TTC549 (cell line): ENCODE data around the gene CRAMP1.
"Not testable (repeated sequence)": the region's sequence is repeated elsewhere in the genome, so short reads cannot be mapped to it uniquely, and the experiment has no call there.

Experiments
- FAIRE-seq: peaks from 2 replicates; lab custom pipeline; 2012; peaks lifted over from hg19 to GRCh38; lab: Jason Lieb, UNC

Gene CRAMP1, protein sequence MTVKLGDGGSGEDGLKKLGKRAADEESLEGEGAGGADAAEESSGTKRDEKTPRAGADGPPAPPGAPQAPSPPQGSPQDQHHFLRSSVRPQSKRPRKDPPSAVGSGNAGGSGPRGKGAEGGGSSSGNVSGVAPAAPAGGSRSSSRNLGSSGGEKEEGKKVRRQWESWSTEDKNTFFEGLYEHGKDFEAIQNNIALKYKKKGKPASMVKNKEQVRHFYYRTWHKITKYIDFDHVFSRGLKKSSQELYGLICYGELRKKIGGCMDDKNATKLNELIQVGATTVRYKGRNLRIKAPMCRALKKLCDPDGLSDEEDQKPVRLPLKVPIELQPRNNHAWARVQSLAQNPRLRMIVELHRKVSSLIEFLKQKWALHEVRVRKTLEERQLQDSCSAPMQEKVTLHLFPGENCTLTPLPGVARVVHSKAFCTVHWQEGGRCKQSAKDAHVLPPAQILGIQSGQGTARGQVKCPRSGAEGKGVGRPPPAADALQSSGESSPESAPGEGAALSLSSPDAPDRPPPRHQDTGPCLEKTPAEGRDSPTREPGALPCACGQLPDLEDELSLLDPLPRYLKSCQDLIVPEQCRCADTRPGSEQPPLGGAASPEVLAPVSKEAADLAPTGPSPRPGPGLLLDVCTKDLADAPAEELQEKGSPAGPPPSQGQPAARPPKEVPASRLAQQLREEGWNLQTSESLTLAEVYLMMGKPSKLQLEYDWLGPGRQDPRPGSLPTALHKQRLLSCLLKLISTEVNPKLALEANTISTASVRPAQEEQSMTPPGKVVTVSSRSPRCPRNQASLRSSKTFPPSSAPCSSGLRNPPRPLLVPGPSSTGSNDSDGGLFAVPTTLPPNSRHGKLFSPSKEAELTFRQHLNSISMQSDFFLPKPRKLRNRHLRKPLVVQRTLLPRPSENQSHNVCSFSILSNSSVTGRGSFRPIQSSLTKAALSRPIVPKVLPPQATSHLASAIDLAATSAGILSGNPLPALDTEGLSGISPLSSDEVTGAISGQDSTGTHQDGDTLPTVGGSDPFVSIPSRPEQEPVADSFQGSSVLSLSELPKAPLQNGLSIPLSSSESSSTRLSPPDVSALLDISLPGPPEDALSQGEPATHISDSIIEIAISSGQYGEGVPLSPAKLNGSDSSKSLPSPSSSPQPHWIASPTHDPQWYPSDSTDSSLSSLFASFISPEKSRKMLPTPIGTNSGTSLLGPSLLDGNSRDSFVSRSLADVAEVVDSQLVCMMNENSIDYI (N-terminal part only)

DNA sequence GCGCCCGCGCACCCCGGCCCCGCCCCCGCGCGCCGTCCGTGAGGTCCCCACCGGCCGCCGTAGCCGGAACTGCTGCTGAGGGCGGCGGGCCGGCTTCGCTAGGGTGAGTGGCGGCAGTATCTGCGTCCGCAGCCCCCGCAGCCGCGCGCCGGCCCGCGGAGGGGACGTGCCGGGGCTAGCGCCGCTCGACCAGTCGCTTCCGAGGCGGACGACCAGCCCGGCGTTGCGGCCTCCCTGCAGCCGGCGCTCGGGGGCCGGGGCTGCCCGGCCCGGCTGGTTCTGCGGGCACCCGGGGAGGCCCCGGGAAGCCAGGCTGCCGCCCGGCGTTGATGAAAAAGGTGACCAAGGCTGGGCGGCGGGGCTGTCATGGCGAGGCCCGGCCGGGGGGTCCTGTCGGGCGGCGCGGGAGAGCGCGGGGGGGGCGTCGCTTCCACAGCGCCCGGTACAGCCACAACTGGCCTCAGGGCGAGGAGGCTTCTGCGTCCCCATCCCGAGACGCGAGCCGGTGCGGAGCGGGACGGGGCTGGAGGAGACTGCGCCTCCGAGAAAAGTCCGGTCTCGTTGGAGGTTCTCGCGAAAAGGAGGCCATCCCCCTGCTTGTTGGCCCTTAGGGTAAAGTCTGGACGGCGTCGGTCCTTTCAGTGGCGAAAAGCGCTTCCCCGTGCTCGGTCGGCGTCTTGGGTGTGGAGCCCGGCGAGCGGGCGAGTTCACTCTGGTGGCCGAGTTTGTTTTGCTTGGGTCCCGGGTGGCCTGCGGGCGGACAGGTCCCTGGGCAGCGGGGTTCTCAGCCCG is at the start of gene CRAMP1:
CRAMP1 (plus strand) TSS at position 41 of the 792 bp plus-strand sequence. CDS start 2,280 bp downstream, outside the sequence.
- FAIRE-seq, result no peak

DNA sequence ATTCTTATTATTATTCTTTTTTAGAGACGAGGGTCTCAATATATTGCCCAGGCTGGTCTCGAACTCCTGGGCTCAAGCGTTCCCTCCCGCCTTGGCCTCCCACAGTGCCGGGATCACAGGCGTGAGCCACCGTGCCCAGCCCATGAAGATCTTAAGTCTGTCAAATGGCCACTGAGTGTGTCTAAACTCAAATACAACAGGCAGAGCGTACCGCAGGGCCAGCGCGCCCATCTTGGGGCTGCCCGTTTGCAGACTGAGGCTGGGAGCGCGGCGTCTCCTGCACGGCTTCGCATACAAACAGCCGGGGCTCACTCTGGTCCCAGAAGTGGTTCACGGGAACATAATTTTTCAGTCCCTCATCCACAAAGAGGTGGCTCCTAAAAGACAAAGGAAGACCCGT is 48.4 kb upstream of the CRAMP1 start:
- no peak for FAIRE-seq

DNA sequence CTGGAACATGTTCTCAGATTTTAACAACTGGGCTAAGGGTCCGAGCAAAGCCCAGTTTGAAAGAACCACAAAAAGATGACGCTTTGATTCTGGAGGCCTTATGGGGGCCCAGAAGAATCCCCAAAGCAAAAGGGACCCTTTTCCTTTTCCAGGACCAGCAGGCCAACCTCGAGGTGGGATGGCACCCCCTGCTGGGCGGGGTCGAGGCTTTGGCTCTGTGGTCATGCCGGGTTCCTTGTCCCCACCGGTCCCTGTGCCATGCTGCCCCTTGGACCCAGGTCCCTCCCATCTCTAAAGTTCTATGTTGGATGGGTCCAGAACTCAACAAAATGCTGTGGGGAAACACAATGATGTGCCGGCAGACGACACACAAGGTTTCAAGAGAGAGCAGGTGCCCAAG is 47.8 kb upstream of the CRAMP1 start:
- FAIRE-seq, result no peak

DNA sequence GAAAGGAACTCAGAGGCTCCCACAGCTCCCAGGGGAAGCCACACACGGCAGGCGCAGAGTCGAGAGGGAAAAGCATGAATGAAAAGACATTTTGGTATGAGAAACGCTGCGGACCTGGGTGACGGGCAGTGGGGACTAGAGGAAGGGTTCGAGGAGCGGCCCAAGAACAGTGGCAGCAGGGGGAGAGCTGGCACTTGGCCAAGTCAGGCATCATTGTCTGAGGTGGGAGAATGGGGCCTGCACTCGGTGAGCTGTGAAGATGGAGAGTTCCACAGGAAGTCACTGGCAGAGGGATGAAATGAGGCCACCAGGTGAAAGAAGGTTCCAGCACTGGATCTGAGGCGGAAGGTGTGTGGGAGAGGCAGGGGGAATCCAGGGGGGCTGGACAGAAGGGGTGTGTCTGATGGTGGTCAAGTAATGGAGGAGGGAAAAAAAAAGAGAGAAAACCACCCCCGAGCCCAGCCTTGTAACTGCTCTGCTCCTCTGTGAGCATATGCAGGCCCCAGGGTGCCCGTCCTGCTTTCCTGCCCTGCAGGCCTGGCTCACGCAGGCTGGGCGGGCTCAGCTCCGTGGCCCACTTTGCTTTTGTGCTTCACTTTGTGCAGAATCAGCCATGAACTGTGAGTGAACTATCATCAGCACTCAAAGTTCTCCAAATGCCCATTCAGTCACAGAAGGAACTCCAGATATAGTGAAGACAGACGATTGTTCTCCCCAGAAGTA is 46.9 kb upstream of the CRAMP1 start:
- no peak for FAIRE-seq

DNA sequence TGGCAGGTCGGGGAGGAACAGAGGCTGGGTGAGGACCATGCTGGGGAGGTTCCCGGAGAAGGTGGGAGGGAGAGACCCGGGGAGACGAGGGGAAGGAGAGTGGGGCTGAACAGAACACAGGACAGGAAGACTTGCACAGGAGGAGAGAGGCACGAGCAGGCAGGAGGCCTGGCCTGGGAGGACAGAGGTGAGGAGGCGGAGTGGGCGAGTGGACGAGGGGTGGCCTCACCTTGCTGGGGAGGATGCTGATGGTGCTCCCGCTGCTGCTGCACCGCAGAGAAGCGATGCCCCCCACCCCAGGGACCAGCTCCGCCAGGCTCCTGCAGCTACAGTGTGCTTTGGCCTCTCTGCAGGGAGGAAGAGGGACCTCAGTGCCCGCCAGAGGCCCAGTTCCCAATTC is 44.2 kb upstream of the CRAMP1 start:
- FAIRE-seq, result no peak

DNA sequence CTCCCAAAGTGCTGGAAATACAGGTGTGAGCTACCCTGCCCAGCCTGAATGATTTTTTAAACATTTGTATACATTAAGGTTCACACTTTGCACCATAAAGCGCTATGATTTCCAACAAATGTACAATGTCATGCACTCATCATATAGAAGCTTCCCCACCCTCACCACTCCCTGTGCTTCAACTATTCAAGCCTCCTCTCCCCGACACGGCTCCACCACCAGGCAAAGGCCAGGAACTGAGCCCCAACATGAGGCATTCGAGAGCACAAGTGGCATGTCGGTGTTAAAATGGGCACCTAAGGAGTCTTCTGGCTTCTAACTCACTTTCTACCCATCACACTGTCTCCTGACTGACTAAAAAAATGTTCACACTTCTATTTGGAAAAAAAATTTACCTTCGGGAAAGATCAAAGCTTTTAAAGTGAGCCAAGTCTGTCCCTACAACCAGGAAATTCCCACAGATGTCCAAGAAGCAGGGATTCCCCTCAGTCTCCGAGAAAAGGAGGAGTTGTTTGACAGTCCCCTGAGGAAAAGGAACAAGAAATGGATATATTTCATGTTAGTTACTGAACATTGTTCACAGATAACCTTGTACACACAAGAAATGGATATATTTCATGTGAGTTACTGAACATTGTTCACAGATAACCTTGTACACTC is 41.0 kb upstream of the CRAMP1 start:
- no peak for FAIRE-seq

DNA sequence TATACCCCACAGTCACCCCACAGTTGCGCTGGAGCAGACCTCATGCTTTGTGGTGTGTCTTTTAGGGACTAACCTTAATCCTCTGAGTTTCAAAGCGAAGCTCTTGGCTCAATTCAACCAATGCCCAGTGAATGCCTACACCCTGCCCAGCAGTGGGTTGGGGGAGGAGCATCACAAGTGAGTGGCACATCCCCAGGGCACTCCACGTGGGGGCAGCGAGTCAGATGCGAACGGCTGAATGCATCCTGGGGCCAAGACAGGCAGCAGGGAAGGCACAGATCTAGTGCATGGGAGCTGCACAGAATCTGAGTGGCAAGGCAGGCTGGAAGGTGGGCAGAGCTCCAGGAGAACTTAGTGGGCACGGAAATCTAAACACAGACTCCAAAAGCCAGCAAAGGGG is 39.5 kb upstream of the CRAMP1 start:
- no peak for FAIRE-seq

DNA sequence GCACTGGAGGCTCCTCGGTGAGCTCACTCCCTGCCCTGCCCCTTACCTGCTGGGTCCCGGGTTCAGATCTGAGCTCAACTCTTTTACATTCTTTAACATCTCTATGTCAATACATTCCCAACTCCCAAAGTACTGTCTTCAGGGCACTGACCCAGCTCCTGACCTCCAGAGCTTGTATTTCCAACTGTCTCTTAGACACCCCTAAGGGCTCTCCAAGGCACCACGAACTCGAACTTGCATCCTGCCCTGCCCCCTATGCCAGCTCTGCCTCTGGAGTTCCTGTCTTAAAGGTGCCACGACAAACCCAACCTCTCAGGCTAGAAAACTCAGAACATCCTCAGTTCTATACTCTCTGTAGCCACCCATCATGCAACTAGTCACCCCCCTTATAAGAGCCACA is 38.9 kb upstream of the CRAMP1 start:
- FAIRE-seq, result no peak

DNA sequence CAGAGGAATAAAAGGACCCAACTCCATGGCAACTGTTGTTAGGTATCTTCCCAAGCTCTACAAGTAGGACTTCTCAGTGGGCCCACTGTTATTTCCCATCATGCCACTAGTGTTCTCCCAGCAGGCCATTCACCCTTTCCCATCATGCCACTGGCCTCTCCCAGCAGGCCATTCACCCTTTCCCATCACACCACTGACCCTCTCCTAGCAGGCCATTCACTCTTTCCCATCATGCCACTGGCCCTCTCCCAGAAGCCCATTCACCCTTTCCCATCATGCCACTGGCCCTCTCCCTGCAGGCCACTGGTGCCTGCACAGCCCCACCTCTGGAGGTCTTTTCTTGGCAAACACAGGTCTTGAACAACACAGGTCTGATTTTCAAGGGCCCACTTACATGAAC is 36.6 kb upstream of the CRAMP1 start:
- FAIRE-seq, result no peak

DNA sequence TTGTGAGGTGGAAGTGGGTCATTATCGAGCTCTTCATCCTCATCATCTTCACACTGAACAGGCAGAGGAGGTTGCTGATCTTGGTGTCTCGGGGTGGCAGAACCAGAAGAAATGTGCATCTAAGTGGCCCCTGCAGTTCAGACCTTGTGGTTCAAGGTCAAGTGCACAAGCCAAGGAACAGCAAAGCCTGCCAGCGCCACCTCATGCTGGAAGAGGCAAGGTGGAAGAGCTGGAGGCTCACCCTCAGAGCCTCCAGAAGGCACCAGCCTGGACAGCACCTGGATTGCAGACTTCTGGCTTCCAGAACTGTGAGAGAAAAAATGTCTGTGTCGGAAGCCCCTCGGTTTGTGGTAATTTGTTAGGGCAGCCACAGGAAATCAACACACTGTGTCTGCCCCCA is 32.9 kb upstream of the CRAMP1 start:
- no peak for FAIRE-seq

DNA sequence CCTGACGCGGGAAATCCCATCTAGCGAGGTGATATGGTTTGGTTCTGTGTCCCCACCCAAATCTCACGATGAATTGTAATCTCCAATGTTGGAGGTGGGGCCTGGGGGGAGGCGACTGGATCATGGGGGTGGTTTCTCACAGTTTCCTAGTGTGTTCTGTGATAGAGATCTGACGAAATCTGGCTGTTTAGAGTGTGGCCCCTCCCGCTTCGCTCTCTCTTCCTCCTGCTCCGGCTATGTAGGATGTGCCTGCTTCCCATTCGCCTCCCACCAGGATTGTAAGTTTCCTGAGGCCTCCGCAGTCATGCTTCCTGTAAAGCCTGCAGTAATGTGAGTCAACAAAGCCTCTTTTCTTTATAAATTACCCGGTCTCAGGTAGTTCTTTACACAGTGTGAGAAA is 31.9 kb upstream of the CRAMP1 start:
- no peak for FAIRE-seq

DNA sequence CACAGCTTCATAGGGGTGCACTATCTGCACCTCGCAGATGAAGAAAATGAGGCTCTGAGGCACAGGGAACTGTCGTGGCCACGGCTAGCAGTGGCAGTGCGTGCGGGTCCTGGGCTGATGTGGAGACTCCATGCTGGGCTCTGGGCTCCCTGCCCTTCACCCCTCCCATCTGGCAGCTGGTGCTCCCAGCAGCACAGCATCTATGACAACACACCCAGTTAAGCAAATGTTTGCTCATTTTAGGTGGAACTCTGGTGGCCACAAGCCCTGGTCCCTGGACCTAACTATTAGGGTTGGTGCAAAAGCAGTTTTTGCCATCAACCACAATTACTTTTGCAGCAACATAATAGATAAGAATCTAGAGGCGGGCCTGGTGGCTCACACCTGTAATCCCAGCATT is 31.2 kb upstream of the CRAMP1 start:
- FAIRE-seq, result no peak

DNA sequence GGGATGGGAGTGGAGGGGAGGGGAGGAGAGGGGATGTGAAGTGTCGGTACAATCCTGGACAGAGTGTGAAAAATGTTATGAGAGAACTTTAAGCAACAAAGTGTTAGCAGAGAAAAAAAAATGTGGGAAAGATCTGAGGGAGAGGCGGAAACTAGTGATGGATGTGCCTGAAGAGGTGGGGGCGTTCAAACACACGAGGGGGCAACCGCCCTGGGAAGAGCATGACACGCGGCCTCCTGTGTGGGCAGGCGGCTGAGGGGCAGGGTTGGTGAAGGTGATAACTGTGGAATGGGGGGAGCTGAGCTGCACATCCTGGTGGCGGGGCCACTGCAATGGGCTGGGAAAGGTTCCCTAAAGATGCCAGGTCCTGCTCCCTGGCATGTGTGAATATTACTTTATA is 30.4 kb upstream of the CRAMP1 start:
- no peak for FAIRE-seq

DNA sequence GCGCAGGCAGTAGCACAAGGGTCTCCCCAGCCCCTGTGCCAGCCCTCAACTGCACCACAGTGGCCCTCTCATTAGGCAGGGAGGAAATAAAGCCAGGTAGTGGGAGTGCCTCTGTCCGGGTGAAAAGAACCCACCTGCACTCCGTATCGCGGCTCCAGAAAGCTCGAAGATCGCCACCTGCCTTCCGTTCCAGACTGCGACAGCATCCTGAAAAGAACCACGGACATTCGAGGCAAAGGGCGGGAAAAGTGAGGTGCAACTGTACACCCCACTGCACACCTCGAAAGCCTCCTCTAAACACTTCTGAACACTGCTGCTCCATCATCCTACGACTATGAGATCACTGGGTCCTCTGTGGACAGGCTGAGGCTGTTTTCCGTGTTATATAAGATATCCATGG is 29.0 kb upstream of the CRAMP1 start:
- FAIRE-seq, result no peak

DNA sequence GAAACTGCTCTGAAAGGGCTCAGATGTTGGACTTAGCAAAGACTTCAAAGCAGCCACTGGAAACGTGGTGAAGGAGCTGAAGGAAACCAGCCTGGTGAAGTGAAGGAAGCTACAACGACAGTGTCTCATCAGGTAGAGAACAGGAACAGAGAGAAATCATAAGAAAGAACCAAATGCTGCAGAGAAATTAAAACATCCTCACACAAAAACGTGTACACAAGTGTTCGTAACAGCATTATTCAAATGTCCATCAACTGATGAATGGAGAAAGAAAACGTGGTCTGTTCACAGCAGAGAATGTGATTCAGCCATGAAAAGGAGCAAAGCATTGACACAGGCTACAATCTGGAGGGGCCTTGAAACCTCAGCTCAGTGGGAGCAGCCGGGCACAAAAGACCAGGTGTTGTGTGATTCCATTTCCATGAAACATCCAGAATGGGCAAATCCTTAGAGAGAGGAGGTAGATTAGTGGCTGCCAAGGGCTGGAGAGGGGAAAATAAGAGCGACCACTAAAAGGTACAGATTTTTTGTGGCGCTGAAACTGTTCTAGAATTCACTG is 27.2 kb upstream of the CRAMP1 start:
- FAIRE-seq, result no peak

DNA sequence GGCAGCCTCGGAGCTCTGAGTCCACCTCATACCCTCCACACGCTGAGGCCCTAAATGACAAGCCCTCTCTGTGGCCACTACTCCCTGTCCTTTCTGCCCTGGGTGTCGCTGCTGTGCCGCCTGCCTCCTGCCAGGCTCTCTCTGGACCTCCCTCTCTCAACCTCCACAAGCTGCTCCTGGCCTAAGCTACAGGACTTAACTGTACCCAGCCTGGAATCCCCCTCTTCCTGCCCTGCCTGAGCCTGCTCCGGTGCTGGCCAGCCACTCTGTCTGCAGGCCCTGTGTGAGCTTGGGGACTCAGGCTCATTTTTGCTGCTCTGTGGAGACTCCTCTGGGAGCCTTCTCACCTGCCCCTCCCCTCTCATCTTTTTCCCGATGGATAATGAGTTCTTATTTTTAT is 21.8 kb upstream of the CRAMP1 start:
- FAIRE-seq, result no peak

DNA sequence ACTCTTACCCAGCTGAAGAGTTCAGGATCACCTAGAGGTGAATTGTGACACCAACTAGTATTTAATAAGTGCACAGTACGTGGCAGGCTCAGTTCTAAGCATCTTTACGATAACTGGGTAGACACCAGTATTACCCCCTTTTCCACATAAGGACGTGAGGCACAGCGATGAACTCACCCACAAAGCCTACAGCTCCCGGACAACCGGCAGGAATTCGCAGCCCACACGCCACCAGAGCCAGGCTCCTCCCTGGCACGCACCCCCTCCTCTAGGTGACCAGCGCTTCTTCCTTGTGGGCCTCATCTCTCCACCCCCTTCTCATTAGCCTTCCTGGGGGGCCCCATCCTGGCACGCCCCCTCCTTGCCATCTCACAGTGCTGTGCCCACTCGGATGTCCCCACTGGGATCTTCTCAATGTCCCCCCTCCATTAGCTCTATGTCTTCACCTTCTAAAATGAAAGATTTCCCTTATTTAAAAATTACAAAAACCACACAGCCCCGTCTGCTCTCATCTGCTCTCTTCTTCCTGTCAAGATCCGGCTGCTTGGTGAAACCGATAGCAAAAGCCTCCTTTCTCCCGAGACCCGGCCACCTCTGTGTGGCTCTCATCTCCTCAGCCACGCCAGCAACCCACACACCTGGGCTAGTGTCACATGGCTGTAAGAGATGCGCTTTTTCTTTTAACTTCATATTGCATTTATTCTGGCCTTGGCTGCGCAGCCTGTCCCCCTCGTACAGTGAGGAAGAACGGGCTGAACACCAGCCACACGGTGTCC is 21.0 kb upstream of the CRAMP1 start:
- FAIRE-seq, result no peak

DNA sequence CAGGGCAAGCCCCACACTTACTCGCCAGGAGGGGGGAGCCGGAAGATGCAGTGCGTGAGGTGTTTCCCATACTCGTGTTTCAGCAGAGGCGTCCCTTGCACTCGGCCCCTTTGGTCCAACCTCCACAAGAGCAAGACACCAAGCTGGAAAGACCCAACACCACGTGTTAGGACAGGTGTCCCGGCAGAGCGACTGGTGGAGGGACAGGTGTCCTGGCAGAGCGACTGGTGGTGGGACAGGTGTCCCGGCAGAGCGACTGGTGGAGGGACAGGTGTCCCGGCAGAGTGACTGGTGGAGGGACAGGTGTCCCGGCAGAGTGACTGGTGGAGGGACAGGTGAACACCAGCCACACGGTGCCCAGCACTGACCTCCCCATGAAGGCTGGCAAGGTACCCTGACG is 19.7 kb upstream of the CRAMP1 start:
- no peak for FAIRE-seq

DNA sequence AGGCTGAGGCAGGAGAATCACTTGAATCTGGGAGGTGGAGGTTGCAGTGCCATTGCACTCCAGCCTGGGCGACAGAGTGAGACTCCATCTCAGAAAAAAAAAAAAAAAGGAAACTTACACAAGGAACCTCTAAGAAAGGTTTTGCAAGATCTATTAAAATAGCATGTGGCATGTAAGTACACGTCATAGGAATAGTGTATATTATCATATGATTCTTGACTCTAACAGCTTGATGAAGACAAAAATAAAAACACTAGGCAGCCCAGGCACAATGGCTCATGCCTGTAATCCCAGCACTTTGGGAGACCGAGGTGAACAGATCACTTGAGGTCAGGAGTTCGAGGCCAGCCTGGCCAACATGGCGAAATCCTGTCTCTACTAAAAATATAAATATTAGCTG is 16.6 kb upstream of the CRAMP1 start:
- not testable (repeated sequence) for FAIRE-seq

DNA sequence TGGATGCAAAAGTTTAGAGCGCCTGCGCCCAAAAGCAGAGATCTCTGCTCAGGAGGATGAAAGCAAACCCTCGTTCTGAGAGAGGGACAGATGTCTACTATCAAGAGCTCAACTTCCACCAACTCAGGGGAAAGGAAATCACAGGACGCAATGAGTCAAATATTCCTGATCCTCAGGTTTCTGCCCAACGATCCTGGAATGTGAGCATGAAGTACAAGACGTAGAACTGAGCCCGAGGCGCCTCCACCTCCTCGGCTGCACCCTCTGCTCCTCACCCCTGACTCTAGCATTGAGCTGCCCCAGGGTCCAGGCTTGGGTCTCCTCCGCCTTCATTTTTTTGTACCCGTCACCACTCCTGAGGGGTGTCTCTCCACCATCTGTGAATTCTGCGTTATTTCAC is 15.6 kb upstream of the CRAMP1 start:
- no peak for FAIRE-seq
